Chondrocyte (in vitro differentiated cells): Measurements from ENCODE around the gene RET. TPM values are rescaled to one million over a fixed set of nuclear protein-coding genes. Genes with fewer than 3 reads are reported as not detected.

ENCODE experiments used
- DNase-seq: peaks from one replicate; pipeline ENCODE4 v3.0.0; 2021; ENCODE audit warnings: mixed read lengths, low spot score
- H3K27ac Mint-ChIP-seq: one replicate; pipeline ENCODE4 v1.8.0; 2021; ENCODE audit warnings: mild to moderate bottlenecking, moderate library complexity, mixed read lengths; ENCODE audit not compliant: unreplicated experiment
- H3K27me3 Mint-ChIP-seq: 2 replicates; pipeline ENCODE4 v1.8.0; 2021; ENCODE audit warnings: low read depth, mixed read lengths
- H3K36me3 Mint-ChIP-seq: 2 replicates; pipeline ENCODE4 v1.8.0; 2021; ENCODE audit warnings: low read depth, mixed read lengths
- H3K4me1 Mint-ChIP-seq: 2 replicates; pipeline ENCODE4 v1.8.0; 2021; ENCODE audit warnings: low read depth, mild to moderate bottlenecking, mixed read lengths
- H3K4me3 Mint-ChIP-seq: one replicate; pipeline ENCODE4 v1.8.0; 2021; ENCODE audit warnings: mild to moderate bottlenecking, moderate library complexity, mixed read lengths; ENCODE audit not compliant: unreplicated experiment
- H3K9me3 Mint-ChIP-seq: 2 replicates; pipeline ENCODE4 v1.8.0; 2021; ENCODE audit warnings: low read depth, mixed read lengths
- total RNA-seq: library from RNA; stranded (reverse); gene quantifications from 3 replicates; pipeline ENCODE4 v1.2.1, GENCODE V29; 2021
- TF ChIP-seq, protein P1 (sequence below): fragments of 200-600 bp; sonication (generic); IDR thresholded peaks from 2 replicates; pipeline ENCODE4 v1.5.0; 2021; ENCODE audit warnings: antibody characterized with exemption, mild to moderate bottlenecking, moderate library complexity

RET gene
- total RNA-seq, 1 donor from 2014 or later, result 0.12 TPM

DNA sequence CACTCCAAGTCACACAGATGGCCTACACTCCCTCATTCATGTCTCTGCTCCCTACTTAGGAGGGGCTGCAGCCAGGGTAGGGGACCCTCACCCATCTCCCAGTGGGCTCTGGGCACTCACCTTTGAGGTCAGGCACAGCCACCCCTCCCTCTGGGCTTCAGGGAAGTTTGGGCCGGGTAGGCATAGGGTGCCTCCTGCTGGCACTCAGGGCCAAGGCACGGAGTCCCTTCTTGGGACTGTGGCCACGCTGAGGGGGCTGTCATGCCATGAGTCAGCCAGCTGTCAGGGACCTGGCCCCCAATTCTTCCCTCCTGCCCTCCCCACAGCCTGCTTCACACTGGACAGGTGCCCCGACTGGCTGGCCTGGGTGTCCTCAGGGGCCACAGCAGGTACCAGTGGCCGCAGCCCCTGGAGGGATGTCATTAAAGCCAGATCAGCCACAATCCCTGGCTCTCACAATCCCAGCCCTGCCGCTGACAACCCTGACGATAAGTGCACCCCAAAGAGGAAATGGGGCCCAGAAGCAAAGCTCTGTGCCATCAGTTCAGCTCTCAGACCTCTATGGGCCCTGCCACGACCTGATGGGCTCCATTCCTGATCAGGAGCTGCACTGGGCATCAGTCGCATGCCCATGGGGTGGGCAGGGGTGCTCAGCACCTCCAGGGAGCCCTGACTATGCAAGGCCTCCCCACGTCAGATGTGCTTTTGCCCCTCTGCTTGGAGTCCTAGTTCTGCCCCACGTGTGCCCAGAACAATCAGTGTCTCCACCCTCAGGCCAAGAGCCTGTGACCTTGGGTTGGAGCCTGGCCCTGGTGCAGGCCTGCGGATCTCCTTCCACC, 34.1 kb upstream of the RET start:
- Mint-ChIP-seq H3K4me1 (peaks cover 10% of the 10 kb centered on the region), H3K9me3 (no peaks in the 10 kb centered on the region)

GRCh38 chr10:43043342-43043772, 33.5 kb upstream of the RET start:
- Mint-ChIP-seq H3K36me3 (no peaks in the 10 kb centered on the region), H3K9me3 (no peaks in the 10 kb centered on the region), H3K4me1 (peaks cover 10% of the 10 kb centered on the region), H3K27me3 (no peaks in the 10 kb centered on the region), H3K4me3 (no peak overlapping the region), H3K27ac (no peak overlapping the region)
- no peak for DNase-seq
- TF ChIP-seq, protein P1, sequence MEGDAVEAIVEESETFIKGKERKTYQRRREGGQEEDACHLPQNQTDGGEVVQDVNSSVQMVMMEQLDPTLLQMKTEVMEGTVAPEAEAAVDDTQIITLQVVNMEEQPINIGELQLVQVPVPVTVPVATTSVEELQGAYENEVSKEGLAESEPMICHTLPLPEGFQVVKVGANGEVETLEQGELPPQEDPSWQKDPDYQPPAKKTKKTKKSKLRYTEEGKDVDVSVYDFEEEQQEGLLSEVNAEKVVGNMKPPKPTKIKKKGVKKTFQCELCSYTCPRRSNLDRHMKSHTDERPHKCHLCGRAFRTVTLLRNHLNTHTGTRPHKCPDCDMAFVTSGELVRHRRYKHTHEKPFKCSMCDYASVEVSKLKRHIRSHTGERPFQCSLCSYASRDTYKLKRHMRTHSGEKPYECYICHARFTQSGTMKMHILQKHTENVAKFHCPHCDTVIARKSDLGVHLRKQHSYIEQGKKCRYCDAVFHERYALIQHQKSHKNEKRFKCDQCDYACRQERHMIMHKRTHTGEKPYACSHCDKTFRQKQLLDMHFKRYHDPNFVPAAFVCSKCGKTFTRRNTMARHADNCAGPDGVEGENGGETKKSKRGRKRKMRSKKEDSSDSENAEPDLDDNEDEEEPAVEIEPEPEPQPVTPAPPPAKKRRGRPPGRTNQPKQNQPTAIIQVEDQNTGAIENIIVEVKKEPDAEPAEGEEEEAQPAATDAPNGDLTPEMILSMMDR, result no peak

More for the DNA sequence above, 34.1 kb upstream of the RET start:
- H3K27ac Mint-ChIP-seq, result no peak overlapping the region
- H3K27me3 Mint-ChIP-seq, result no peaks in the 10 kb centered on the region
- no peak overlapping the region for H3K4me3 Mint-ChIP-seq
- DNase-seq, result no peak
- TF ChIP-seq, protein P1, result no peak
- H3K36me3 Mint-ChIP-seq, result no peaks in the 10 kb centered on the region

DNA sequence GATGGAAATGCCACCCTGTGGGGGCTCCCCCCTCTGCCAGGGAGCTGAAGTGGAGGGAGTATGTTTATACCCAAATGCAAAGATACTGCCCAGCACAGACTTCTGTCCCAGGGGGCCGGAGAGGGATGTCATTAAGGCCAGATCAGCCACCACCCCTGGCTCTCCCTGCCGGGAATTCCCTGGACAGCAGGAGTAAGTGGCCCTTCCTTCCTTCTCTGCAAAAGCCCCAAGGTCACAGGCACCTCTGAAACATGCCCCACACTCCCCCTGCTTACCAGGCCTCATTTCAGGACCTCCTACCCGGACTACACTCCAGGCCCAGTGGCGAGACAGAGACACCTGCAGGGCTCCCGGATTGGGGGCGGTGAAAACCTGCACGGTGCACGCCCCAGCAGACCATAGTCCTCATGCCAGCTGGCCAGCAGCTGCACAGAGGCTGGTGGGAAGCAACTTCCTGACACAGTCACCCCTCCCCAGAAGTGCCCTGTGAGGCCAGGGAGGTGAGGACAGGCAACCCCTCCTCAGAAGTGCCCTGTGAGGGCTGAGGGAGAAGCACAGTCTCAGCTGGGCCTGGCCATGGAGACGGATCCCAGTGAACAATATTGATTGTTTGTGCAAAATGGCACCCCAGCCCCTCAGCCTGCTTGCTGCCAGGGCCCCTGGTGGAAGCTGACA, 33.0 kb upstream of the RET start:
- Mint-ChIP-seq H3K36me3 (no peaks in the 10 kb centered on the region), H3K4me3 (no peak overlapping the region), H3K9me3 (no peaks in the 10 kb centered on the region), H3K27me3 (no peaks in the 10 kb centered on the region), H3K4me1 (peaks cover 10% of the 10 kb centered on the region), H3K27ac (no peak overlapping the region)
- peak; percentile 81 for DNase-seq
- TF ChIP-seq, protein P1, result no peak

GRCh38 chr10:43044448-43044921, 32.4 kb upstream of the RET start:
- Mint-ChIP-seq H3K27ac (no peak overlapping the region), H3K4me1 (peaks cover 10% of the 10 kb centered on the region), H3K4me3 (no peak overlapping the region), H3K27me3 (no peaks in the 10 kb centered on the region), H3K36me3 (no peaks in the 10 kb centered on the region), H3K9me3 (no peaks in the 10 kb centered on the region)
- peak; percentile 74 for DNase-seq
- TF ChIP-seq, protein P1, result no peak

DNA sequence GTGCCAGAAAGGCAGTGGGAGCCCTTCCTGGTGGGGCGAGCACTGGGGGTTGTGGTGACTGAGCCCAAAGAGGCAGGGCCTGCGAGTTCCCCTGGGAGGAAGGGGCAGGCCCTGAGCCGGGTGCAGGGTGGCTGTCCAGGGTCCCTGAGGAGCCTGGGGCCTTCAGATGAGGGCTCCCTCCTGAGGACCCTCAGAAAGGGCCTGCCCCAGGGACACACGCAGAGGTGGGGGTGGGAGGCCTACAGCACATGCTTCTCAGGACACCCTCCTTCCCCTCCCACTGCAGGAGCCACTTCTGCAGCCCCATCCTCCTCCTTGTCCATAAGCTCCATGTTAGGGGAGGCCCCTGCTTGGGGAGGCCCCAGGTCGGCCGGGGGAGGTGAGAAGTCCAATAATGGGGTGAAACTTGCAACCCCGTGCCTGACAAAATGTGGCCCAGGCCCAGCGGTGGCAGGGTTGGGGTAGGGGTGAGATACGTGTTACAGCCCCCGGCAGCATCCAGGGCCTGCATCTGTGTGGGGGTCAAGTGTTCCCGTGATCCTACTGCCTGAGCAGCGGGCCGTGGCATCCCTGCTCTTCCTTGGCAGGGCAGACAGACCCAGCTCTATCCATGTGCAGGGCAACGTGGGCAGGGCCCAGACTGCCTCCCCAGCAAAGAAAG, 31.8 kb upstream of the RET start:
- no peak overlapping the region for H3K4me3 Mint-ChIP-seq
- H3K36me3 Mint-ChIP-seq, result no peaks in the 10 kb centered on the region
- TF ChIP-seq, protein P1, result no peak
- H3K9me3 Mint-ChIP-seq, result no peaks in the 10 kb centered on the region
- H3K4me1 Mint-ChIP-seq, result peaks cover 10% of the 10 kb centered on the region
- H3K27ac Mint-ChIP-seq, result no peak overlapping the region
- H3K27me3 Mint-ChIP-seq, result peaks cover under 1% of the 10 kb centered on the region
- peak; percentile 81 for DNase-seq
